ENCODE results near the gene CCDC27.

The CCDC27 gene

DNA sequence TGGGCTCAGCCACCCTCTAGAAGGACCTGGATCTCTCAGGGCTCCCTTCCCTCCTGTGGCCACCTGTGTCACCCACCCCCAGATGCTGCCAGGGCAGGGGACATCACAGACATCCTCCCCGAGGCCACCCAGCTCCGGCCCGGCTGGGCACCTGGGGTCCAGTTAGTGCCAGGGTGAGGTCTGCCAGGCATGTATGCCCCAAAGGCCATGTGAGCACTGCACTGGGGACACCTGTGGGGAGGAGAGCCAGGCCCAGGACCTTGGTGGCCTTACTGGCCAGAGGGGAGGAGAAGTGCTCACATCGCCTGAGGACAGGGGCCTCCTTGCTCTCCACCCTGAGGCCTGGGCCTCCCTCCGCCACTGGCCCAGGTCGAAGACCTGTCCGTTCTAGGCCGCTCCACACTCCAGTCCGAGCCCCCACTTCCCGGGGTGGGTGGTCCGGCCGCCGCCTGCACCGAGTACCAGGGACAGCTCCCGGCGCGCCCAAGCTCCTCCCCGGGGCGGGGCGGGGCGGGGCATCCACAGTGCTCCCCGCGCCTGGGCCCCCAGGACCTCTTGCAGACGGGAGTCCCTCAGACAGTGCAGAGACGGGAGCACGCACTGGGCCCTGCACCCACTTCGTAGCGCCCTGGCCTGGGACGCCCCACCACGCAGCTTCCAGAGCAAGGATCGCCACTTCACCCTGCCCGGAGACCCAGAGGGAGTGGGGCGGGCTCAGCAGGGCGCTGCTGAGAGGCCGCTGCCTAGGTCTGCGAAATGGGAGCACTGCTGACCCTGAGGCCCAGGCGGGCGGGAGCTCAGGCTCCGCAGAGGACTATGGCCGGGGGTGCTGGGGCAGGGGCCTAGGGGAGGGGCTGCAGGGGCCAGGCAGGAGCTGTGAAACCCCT lies 34.3 kb upstream of the CCDC27 start:
- no peak for DNase-seq (ENCODE audit: low read depth in 1 of 2, low spot score in 1 of 2)

GRCh38 chr1:3718764-3719163 lies 33.5 kb upstream of the CCDC27 start:
- DNase-seq (ENCODE audit: low read depth in 1 of 2, low spot score in 1 of 2) = no peak

- no peak for DNase-seq (ENCODE audit: low read depth in 1 of 2, low spot score in 1 of 2)
Observed at GRCh38 chr1:3721955-3722465, 30.2 kb upstream of the CCDC27 start.

- DNase-seq (ENCODE audit: low read depth in 1 of 2, low spot score in 1 of 2) = no peak
Observed at GRCh38 chr1:3722846-3723245, 29.4 kb upstream of the CCDC27 start.

GRCh38 chr1:3724416-3725030 lies 27.7 kb upstream of the CCDC27 start:
- DNase-seq (ENCODE audit: low read depth in 1 of 2, low spot score in 1 of 2) = peak; percentile 57 to 67

DNA sequence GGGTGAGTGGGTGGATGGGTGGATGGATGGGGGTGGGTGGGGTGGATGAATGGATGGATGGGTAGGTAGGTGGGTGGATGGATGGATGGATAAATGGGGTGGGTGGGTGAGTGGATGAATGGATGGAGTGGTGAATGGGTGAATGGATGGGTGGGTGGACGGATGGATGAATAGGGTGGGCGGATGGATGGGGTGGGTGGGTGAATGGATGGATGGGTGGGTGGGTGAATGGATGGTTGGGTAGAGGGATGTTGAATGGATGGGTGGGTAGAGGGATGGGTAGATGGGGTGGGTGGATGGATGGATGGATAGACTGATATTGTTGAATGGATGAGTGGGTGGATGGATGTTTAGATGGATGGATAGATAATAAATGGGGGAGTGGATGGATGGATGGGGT lies 26.9 kb upstream of the CCDC27 start:
- no peak for DNase-seq (ENCODE audit: low read depth in 1 of 2, low spot score in 1 of 2)

GRCh38 chr1:3727042-3727824 lies 25.0 kb upstream of the CCDC27 start:
- DNase-seq (ENCODE audit: low read depth in 1 of 2, low spot score in 1 of 2) = no peak

DNA sequence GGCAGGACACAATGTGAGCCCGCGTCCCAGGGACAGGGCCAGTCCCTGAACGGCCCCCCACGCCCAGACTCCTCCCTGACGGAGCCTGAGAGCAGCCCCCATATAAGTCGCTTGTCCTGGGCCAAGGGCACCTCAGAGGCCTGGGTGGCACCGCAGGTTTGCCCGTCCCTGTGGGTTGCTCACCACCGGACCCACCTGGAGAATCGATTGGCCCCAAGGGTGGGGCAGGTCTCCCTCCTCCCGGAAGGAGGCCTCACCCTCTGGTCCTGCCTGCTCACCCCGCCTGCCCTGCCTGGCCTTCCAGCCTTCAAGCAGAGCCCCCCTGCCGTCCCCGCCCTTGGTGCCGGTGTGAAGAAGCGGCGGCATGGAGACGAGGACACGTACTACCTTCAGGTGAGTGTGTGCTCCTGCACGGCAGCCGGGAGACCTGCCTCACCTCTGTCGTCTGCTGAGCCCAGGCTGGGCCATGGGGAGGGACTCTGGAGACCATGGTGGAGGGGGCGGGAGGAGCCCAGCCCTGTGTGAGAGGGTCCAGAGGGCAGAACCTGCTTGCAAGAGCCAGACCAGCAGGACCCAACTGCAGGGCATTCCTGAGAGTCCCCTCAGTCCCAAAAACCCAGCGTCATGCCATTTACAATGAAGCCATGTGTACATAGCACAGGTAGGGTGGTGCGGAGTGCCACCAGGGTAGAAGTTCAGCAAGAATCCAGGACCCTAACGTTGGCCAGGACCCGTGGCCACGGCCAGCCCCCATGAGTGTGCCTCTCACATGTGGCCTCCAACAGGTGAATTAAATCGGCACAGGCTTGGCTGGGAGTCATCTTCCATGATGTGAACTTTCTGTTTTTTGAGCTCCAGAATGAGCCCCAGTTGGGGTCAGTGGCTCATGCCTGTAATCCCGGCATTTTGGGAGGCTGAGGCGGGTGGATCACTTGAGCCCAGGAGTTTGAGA lies 24.1 kb upstream of the CCDC27 start:
- no peak for DNase-seq (ENCODE audit: low read depth in 1 of 2, low spot score in 1 of 2)

GRCh38 chr1:3729594-3730542 lies 22.4 kb upstream of the CCDC27 start:
- no peak for DNase-seq (ENCODE audit: low read depth in 1 of 2, low spot score in 1 of 2)

DNA sequence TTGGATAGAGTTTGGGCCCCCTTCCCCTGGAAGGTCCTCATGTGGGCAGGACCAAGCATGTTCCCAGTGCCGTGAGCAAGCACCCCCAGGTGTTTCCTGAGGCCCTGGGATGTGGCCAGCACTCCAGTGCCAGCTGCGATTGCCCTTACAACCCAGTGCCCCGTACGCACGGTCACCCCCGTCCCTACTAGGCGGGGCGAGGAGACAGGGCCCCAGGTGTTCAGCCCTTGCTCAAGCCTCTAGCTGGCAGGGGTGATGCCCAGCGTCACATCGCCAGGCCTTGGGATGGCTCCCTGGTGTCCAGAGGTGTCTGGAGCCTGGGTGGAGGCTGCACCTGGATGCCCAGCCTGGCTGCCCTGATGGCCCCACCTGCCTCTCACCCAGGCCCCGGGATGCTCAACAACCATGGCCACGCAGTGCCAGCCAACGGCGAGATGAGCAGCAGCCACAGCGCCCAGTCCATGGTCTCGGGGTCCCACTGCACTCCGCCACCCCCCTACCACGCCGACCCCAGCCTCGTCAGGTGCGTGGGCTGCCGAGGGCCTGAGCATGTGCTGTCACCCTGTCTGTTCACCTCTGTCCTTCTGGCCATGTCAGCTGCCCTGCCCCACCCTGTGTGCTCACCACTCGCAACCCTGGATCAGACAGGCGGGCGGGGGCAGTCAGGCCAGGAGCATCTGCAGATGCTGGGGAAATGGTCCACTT lies 21.6 kb upstream of the CCDC27 start:
- no peak for DNase-seq (ENCODE audit: low read depth in 1 of 2, low spot score in 1 of 2)

DNA sequence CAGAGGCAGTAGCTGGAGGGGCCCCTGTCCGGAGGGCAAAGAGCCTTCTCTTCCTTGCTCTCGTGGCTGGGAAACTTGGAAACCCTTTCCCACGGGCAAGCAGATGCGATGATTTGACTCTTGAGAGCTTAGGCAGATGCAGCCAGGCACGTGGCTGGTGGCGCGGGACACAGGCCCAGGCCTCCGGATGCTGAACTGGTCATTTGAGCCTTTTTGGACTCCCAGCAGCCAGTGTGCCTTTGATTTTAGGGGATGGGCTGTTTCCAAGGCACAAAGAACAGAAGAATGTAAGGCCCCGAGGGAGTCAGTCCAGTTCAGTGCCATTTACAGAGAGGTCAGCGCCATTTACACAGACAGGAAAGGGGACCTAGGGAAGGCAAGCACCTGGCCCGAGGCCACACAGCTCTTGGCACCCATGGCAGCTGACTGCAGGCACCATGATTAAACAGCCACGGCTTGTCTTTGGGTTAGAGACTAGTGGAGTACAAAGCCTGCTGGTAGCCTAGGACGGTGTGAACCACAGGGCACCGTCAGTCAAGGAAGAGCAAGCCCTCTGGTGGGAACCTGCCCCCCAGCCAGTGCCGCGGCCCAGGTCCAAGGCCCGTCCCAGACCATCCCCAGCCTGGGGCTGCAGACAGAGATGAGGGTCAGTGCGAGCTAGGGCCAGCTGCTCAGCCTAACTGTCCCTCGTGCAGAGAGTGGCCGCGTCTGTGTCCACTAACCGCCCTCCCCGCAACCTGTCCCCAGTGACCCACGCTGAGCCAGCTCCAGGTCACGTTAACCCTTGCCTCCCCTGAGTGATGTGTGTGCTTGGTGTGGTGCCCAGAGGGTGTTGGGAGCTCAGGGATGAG lies 20.4 kb upstream of the CCDC27 start:
- no peak for DNase-seq (ENCODE audit: low read depth in 1 of 2, low spot score in 1 of 2)

DNA sequence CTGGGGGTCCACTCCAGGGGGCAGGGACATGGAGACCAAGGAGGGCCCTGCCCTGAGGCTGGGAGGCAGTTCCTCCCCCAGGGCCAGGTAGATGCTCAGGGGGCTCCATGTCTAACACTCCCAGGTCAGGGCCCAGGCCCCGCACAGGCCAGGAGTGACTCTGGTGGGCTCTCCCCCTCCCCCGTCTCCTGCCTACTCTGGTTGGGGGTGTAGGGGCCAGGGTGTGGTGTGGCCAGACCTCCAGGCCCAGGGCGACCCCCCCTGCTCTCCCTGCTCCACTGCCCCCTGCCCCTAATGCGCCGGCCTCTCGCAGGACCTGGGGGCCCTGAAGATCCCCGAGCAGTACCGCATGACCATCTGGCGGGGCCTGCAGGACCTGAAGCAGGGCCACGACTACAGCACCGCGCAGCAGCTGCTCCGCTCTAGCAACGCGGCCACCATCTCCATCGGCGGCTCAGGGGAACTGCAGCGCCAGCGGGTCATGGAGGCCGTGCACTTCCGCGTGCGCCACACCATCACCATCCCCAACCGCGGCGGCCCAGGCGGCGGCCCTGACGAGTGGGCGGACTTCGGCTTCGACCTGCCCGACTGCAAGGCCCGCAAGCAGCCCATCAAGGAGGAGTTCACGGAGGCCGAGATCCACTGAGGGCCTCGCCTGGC lies 19.7 kb upstream of the CCDC27 start:
- no peak for DNase-seq (ENCODE audit: low read depth in 1 of 2, low spot score in 1 of 2)

DNA sequence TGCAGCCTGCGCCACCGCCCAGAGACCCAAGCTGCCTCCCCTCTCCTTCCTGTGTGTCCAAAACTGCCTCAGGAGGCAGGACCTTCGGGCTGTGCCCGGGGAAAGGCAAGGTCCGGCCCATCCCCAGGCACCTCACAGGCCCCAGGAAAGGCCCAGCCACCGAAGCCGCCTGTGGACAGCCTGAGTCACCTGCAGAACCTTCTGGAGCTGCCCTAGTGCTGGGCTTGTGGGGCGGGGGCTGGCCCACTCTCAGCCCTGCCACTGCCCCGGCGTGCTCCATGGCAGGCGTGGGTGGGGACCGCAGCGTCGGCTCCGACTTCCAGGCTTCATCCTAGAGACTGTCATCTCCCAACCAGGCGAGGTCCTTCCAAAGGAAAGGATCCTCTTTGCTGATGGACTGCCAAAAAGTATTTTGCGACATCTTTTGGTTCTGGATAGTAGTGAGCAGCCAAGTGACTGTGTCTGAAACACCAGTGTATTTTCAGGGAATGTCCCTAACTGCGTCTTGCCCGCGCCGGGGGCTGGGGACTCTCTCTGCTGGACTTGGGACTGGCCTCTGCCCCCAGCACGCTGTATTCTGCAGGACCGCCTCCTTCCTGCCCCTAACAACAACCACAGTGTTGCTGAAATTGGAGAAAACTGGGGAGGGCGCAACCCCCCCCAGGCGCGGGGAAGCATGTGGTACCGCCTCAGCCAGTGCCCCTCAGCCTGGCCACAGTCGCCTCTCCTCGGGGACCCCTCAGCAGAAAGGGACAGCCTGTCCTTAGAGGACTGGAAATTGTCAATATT lies 19.0 kb upstream of the CCDC27 start:
- no peak for DNase-seq (ENCODE audit: low read depth in 1 of 2, low spot score in 1 of 2)

DNA sequence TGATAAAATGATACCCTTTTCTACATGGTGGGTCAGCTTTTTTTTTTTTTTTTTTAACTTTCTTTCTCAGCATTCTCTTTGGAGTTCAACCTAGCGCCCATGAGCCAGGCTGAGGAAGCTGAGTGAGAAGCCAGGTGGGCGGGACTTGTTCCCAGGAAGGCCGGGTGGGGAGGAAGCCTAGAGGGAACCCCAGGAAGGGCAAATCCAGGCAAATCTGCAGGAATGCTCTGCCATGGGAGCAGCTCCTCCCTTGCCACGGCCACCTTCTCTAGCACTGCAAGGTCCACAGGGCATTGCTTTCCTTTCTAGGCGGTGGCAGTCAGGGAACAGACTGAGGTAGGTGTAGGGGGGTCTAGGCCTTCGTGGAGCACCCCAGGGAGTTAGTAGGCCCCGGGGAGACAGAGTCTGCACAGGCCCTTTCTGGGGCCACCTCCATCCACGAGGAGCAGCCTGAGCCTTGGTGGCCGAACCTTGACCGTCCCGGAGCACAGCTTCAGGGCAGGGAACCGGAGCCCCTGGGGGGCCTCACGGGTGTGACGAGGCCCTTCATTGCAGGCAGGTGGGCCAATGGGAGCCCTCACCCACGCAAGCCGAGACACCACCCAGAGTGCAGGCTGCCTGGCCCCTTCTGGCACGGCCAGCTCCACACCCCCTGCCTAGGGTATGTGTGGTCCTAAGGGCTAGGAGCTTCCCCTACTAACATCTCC lies 18.2 kb upstream of the CCDC27 start:
- DNase-seq (ENCODE audit: low read depth in 1 of 2, low spot score in 1 of 2) = no peak

- no peak for DNase-seq (ENCODE audit: low read depth in 1 of 2, low spot score in 1 of 2)
Observed at GRCh38 chr1:3734602-3735001, 17.6 kb upstream of the CCDC27 start.

Measured in activated CD4-positive, alpha-beta T cell treated with anti-CD3 and anti-CD28 coated beads, Interleukin-2, amount 50 U/mL, for 24 hours (primary cell).